B cell (primary cell): ENCODE measurements around the gene KANK3.

ENCODE experiments used
- EZH2 ChIP-seq: IDR thresholded peaks from 2 replicates; pipeline ENCODE4 v1.6.1; 2012; ENCODE audit warnings: borderline replicate concordance, low read depth, mild to moderate bottlenecking, moderate library complexity, low read length; ENCODE audit not compliant: insufficient read depth, poor library complexity, severe bottlenecking
- TF ChIP-seq, protein P1 (sequence below): fragments of 200-600 bp; IDR thresholded peaks from one replicate; pipeline ENCODE4 v1.8.0; 2022; ENCODE audit warnings: antibody characterized with exemption, mild to moderate bottlenecking

DNA sequence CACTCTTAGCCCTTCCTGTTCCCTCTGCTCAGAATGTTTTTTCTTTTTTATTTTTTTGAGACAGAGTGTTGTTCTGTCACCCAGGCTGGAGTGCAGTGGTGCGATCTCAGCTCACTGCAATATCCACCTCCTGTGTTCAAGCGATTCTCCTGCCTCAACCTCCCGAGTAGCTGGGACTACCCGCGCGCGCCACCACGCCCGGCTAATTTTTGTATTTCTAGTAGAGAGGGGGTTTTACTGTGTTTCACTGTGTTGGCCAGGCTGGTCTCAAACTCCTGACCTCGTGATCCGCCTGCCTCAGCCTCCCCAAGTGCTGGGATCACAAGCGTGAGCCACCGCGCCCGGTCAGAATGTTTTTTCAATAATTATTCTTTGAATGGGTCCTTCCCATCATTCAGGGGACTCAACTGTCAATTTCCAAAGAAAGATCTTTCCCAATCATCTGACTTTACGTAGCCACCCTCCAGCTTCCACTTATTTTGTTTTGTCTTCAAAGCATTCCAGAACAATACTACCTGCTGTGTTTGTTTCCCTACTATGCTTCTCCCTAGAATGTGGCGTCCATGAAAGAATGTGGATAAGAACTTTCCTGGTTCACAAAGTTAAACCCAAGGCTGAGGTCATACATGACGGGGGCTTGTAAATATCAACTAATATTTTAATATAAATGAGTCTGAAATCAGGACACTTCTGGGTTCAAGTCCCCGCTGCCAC lies 23.1 kb downstream of the KANK3 start:
- TF ChIP-seq, protein P1, sequence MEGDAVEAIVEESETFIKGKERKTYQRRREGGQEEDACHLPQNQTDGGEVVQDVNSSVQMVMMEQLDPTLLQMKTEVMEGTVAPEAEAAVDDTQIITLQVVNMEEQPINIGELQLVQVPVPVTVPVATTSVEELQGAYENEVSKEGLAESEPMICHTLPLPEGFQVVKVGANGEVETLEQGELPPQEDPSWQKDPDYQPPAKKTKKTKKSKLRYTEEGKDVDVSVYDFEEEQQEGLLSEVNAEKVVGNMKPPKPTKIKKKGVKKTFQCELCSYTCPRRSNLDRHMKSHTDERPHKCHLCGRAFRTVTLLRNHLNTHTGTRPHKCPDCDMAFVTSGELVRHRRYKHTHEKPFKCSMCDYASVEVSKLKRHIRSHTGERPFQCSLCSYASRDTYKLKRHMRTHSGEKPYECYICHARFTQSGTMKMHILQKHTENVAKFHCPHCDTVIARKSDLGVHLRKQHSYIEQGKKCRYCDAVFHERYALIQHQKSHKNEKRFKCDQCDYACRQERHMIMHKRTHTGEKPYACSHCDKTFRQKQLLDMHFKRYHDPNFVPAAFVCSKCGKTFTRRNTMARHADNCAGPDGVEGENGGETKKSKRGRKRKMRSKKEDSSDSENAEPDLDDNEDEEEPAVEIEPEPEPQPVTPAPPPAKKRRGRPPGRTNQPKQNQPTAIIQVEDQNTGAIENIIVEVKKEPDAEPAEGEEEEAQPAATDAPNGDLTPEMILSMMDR, result no peak
- TF ChIP-seq EZH2, result no peak
